ENCODE measurements around the gene MEGF6.

MEGF6 gene

GRCh38 chr1:3462356-3463012 lies 148.8 kb downstream of the MEGF6 start:
- Mint-ChIP-seq H3K27ac (no peak overlapping the region), H3K36me3 (no peaks in the 10 kb centered on the region), H3K9me3 (no peaks in the 10 kb centered on the region), H3K4me1 (no peaks in the 10 kb centered on the region), H3K4me3 (no peak overlapping the region)
- DNase-seq (ENCODE audit: low spot score in 2 of 2): no peak
- no peak for ATAC-seq

GRCh38 chr1:3461934-3462275 lies 149.4 kb downstream of the MEGF6 start:
- no peak overlapping the region for H3K4me3 Mint-ChIP-seq
- no peak overlapping the region for H3K27ac Mint-ChIP-seq
- H3K36me3 Mint-ChIP-seq: no peaks in the 10 kb centered on the region
- DNase-seq (ENCODE audit: low spot score in 2 of 2): no peak
- no peak for ATAC-seq
- no peaks in the 10 kb centered on the region for H3K4me1 Mint-ChIP-seq
- H3K9me3 Mint-ChIP-seq: no peaks in the 10 kb centered on the region

GRCh38 chr1:3461238-3461933 lies 149.9 kb downstream of the MEGF6 start:
- H3K36me3 Mint-ChIP-seq: no peaks in the 10 kb centered on the region
- H3K4me3 Mint-ChIP-seq: no peak overlapping the region
- no peak for ATAC-seq
- no peak for DNase-seq (ENCODE audit: low spot score in 2 of 2)
- no peaks in the 10 kb centered on the region for H3K4me1 Mint-ChIP-seq
- no peaks in the 10 kb centered on the region for H3K9me3 Mint-ChIP-seq
- no peak overlapping the region for H3K27ac Mint-ChIP-seq

- H3K27ac Mint-ChIP-seq: no peak overlapping the region
- no peaks in the 10 kb centered on the region for H3K4me1 Mint-ChIP-seq
- no peak overlapping the region for H3K4me3 Mint-ChIP-seq
- no peaks in the 10 kb centered on the region for H3K36me3 Mint-ChIP-seq
- no peaks in the 10 kb centered on the region for H3K9me3 Mint-ChIP-seq
- ATAC-seq (no peak), DNase-seq (ENCODE audit: low spot score in 2 of 2) (no peak)
These were observed 150.6 kb downstream of the MEGF6 start for GRCh38 chr1:3460672-3461131.

- H3K27ac Mint-ChIP-seq: no peak overlapping the region
- no peak for ATAC-seq
- no peak for DNase-seq (ENCODE audit: low spot score in 2 of 2)
- no peaks in the 10 kb centered on the region for H3K4me1 Mint-ChIP-seq
- H3K4me3 Mint-ChIP-seq: no peak overlapping the region
- H3K36me3 Mint-ChIP-seq: no peaks in the 10 kb centered on the region
- no peaks in the 10 kb centered on the region for H3K9me3 Mint-ChIP-seq
These were observed 151.2 kb downstream of the MEGF6 start for GRCh38 chr1:3459940-3460671.

- no peak for ATAC-seq
- Mint-ChIP-seq H3K4me1 (no peaks in the 10 kb centered on the region), H3K27ac (peak overlapping the region; percentile 39), H3K9me3 (no peaks in the 10 kb centered on the region), H3K4me3 (no peak overlapping the region), H3K36me3 (no peaks in the 10 kb centered on the region)
- no peak for DNase-seq (ENCODE audit: low spot score in 2 of 2)
These were observed 152.0 kb downstream of the MEGF6 start for GRCh38 chr1:3459051-3459908.

GRCh38 chr1:3457910-3458883 lies 153.1 kb downstream of the MEGF6 start:
- no peak overlapping the region for H3K4me3 Mint-ChIP-seq
- DNase-seq (ENCODE audit: low spot score in 2 of 2): no peak
- peak overlapping the region; percentile 39 for H3K27ac Mint-ChIP-seq
- H3K9me3 Mint-ChIP-seq: no peaks in the 10 kb centered on the region
- H3K4me1 Mint-ChIP-seq: no peaks in the 10 kb centered on the region
- no peaks in the 10 kb centered on the region for H3K36me3 Mint-ChIP-seq
- ATAC-seq: no peak

- ATAC-seq (no peak), DNase-seq (ENCODE audit: low spot score in 2 of 2) (no peak)
- no peak overlapping the region for H3K4me3 Mint-ChIP-seq
- H3K9me3 Mint-ChIP-seq: no peaks in the 10 kb centered on the region
- no peaks in the 10 kb centered on the region for H3K36me3 Mint-ChIP-seq
- H3K27ac Mint-ChIP-seq: no peak overlapping the region
- H3K4me1 Mint-ChIP-seq: no peaks in the 10 kb centered on the region
These were observed 154.1 kb downstream of the MEGF6 start for GRCh38 chr1:3456964-3457909.

- no peaks in the 10 kb centered on the region for H3K36me3 Mint-ChIP-seq
- H3K9me3 Mint-ChIP-seq: no peaks in the 10 kb centered on the region
These were observed 154.8 kb downstream of the MEGF6 start for GRCh38 chr1:3456449-3456963.

GRCh38 chr1:3455670-3456448 lies 155.4 kb downstream of the MEGF6 start:
- H3K27ac Mint-ChIP-seq: no peak overlapping the region
- DNase-seq (ENCODE audit: low spot score in 2 of 2) (no peak), ATAC-seq (no peak)
- H3K36me3 Mint-ChIP-seq: no peaks in the 10 kb centered on the region
- no peaks in the 10 kb centered on the region for H3K4me1 Mint-ChIP-seq
- no peaks in the 10 kb centered on the region for H3K9me3 Mint-ChIP-seq
- peak overlapping the region; percentile 56 for H3K4me3 Mint-ChIP-seq

More at GRCh38 chr1:3456449-3456963, 154.8 kb downstream of the MEGF6 start:
- DNase-seq (ENCODE audit: low spot score in 2 of 2): no peak
- Mint-ChIP-seq H3K4me3 (no peak overlapping the region), H3K27ac (no peak overlapping the region), H3K4me1 (no peaks in the 10 kb centered on the region)
- no peak for ATAC-seq

- H3K27ac Mint-ChIP-seq: no peak overlapping the region
- DNase-seq (ENCODE audit: low spot score in 2 of 2) (no peak), ATAC-seq (no peak)
- peak overlapping the region; percentile 56 for H3K4me3 Mint-ChIP-seq
- no peaks in the 10 kb centered on the region for H3K4me1 Mint-ChIP-seq
- no peaks in the 10 kb centered on the region for H3K36me3 Mint-ChIP-seq
- no peaks in the 10 kb centered on the region for H3K9me3 Mint-ChIP-seq
These were observed 156.3 kb downstream of the MEGF6 start for GRCh38 chr1:3454811-3455618.

Measured in stimulated activated effector memory CD8-positive, alpha-beta T cell treated with anti-CD3 and anti-CD28 coated beads, Interleukin-12 subunit alpha, Interleukin-12 subunit beta, amount 100 ng/mL, for 72 hours (primary cell).